NOMO-1 treated with DMSO at 0.1 percent for 48 hours (cell line): ENCODE measurements around the gene ABHD10.

ENCODE experiments used
- DNase-seq: peaks from one replicate; lab custom pipeline; 2025; ENCODE audit not compliant: unreplicated experiment; lab: John Stamatoyannopoulos, UW

Gene ABHD10

DNA sequence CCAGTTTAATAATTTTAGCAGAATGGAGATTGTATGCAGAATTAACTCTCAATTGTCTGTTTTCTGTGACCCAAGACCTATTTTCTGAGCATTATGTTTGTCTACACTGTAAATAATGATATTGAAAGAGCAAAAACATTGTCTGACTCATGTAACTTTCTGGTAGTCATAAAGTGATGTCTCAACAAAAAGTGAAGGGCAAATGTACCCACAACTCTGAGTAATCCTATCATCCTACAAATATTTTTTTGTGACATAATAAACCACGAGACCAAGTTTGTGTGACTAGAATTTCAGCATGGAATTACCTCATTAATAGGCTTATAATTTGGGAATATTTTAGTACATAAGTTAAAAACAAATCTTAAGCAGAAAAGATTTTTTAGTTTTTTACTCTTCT lies 15.4 kb upstream of the ABHD10 start:
- no peak for DNase-seq

DNA sequence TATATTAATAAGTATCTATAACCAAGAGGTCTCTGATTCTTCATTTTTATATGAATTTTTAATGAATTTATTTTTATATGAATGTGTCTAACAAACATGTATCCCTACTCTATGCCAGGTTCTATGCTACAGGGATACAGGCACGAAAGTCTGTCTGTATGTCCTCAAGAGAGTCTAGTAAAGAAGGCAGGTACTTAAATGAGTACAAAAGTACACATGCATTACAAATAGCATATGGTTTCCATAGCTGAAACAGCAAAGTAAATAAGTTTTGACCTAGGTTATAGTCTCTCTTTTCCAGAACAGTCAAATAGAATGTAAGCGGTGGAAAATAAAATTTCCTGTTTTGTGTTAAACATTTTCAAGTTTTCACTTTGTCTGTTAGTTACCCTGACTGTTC lies 13.3 kb upstream of the ABHD10 start:
- DNase-seq, result no peak

DNA sequence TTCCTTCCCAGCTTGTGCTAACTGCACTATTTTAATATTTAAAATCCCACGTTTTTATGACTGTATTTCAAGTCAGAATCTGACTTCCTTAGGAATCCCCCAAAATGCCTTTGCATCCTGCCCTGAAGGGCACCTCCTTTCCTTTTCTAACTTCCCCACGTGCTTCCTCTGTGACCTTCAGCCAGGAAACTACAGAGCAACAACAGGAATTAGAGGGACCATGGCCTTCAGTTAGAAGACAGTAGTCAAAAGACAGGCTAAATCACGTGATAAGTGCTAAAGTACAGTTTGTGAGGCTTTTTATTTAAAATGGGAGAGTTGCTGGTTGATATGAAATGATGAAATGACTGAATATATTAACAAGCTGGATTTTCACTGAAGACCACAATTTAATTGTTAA lies 11.8 kb upstream of the ABHD10 start:
- DNase-seq, result no peak

DNA sequence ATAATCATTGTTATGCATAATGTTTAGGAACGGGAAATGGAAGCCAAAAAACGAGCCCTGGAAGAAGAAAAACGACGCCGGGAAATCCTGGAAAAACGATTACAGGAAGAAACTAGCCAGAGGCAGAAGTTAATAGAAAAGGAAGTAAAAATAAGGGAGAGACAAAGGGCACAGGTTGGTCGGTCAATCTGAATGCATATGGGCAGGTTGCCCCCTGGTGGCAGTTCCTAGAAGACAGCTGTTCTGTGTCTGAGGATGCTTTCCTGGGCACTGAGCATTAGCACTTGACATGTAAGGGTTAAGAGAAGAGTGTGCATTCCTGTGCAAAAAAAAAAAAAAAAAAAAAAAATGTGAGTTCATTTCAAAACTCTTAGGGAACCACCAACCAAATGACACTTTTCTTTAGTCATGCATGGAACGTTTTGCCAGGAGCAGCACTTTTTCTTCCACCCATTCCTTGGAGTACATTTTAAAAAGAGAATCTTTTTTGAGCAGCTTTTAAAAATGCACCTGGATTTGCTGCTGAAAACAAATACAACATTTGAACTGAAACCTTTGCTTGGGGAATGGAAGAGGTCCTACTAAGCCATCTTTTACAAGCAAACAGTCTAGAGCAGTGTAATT lies 11.1 kb upstream of the ABHD10 start:
- DNase-seq, result peak; percentile 72

DNA sequence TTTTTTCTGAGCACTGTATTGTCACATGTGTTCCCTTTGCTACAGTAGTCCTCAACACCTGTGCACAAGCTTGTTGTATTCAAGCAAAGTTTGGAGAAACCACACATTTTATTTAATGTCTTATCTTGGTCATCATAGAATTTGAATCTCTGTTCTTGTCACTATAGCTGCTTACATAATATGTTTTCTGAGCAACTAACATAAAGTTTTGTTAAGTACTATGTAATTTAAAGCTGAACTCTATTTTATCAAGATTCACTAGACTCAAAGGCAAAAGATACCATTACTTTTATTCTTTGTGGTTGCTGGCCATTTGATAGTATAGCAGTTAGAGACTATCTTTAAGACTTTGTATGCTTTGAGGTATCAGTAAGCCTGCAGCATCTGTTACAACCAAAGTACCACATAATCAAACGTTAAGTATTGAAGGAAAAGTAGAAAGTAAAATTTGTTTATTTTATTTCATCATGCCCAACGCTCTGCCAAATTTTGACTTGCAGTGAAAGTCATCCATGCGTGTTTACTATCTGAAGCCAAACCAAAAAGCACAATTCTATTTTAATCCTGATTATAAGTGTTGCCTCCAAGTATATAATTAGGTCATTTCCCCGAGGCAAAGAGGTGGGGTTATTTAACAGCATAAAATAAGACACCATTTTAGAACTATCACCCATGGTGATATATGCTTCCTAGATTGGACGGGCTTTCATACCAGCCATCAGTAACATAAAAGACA lies 10.3 kb upstream of the ABHD10 start:
- DNase-seq, result no peak

DNA sequence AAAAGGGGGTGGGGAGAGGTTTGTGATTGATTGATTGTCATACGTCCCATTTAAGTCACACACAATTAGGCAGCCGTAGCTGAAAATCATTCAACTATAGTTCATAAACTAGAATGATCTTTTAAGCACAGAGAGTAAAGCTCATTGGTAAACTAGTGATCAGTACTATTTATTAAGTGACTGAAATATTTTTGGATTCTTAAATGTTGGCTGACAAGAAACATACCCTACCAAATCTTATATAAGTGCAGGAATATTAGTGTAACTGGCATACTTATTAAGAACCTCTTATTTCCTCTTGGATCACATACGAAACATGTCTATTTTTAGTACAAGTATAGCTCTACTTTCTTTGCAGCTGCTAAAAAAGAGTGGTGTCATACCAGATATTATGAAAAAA lies 8.4 kb upstream of the ABHD10 start:
- DNase-seq, result no peak

DNA sequence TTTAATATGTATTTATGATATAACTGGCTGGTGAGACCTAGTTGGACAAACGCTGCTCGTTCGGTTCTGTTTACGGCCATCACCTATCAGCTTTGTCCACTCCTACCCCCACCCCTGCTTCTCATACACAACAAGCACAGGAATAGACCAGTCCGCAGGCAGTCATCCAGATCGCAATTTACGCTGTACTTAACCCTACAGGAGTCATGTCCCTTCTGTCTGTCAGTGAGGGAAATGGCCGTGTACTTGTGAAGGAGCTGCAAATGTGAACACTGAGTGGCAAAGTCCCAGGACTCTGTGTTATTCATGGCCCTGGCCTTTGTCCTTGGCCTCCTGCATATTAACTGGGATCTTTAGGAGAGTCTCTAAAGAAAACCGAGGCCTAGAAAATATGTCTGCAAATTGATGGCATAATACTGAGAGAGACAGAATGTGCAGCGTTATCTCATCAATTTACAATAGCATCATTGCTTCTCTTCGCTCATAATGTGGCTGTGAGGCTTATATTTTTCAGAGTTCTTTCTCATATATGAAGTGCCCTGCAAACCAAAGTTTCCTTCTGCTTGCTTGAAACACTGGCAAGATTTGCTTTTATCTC lies 7.2 kb upstream of the ABHD10 start:
- DNase-seq, result no peak

DNA sequence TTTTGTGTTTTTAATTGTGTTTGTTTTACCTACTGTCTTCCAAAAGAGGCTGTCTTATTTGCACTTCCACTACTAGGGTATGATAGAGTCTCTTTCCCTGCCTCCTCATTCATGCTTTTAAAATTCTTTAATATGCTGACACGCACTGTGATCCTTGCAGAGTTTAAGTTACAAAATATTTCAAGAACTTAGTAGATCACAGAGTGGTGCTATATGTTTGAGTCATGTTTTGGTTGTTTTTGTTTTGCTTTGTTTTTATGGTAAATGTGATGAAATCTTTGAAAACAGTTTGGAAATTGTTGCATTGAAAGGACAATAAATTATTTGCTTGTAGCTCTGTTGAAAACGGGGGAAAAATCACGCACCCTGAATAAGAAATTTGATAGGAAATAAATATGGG lies 5.9 kb upstream of the ABHD10 start:
- DNase-seq, result no peak

DNA sequence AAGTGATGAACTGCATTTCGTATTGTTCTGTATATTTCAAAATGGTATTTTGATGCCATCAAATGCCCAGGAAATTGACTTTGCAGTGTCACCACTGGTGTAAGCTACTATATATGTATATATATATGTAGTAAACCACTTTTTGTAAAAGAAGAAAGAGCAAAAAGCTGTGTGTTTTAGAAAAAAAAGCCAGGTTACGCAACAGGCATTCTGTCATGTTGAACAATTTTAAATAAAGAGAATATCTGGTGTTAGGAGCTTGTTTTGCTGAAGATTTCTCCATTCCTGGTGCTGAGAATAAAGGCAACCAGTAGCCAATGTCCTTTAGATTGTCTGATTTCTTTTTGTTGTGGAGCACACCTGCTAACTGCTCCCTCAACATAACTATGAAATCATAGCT lies 3.7 kb upstream of the ABHD10 start:
- no peak for DNase-seq

DNA sequence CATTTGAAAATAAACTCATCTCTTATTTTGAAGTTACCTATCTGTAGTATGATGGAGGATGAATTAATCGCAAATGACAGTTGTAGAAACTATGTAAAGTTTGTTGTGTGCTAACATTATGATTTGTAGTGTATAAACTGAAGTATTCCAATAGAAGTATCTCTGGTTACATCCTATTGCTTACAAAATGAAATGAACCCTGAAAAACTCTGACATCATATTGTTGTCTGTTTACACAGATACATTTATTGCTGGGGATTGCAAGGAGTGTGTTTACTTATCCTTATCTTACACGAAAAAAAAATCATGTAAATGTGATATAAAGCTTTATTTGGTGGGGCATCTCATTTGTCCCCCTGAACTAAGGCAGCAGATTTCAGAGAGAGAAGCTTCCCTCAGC lies 2.6 kb upstream of the ABHD10 start:
- DNase-seq, result no peak

DNA sequence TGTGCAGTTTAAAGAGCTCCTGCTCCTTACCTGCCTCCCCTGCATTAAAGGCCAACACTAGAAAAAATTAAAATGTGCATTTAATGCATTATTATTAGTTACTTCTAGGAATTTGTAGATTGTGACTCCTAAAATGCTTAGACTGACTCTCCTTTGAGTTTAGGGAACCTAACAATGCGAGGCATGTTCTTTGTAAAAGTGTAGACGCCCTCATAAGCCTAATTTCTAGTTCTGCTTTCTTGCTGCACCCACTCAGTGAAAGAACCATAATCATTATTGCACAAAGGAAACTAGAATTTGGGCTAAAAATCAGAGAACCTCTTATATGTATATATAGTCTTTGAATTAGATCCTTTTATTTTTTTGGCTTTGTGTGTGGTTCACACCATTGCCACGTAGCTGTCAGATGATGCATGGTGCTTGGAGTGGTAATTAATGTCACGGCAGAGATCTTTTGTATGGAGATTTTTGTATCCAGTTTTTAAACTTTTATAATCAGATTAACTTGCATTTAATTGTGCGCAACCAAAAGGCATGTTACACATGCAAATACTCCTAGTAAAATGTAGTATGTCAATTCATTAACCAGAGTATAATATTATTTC lies 710 bp downstream of the ABHD10 start:
- peak; percentile 83 for DNase-seq

DNA sequence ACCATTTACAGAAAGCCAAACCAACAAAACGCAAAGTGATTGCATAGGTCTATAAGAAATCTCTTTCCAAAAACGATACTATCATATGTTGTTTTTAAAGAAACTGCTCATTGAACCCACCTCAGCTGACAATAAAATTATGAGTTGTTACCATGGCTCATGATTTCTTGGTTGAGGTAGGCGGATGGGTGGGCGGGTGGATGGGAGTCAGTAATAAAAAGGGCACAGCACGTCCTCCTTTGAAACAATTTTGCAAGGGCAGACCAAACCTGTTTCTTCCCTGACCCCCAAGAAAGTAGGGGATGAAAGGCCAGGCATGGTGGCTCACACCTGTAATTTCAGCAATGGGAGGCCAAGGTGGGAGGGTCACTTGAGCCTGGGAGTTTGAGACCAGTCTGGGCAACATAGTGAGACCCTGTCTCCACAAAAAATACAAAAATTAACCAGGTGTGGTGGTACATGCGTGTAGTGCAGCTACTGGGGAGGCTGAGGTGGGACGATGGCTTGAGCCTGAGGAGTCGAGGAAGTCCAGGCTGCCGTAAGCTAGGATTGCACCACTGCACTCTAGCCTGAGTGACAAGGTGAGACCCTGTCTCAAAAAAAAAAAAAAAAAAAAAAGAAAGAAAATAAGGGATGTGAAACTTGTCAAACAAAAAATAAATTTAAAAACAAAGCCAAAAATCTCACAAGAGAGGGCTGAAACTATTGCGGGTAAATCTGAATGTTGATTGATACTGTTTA lies 2.1 kb downstream of the ABHD10 start:
- DNase-seq, result no peak

DNA sequence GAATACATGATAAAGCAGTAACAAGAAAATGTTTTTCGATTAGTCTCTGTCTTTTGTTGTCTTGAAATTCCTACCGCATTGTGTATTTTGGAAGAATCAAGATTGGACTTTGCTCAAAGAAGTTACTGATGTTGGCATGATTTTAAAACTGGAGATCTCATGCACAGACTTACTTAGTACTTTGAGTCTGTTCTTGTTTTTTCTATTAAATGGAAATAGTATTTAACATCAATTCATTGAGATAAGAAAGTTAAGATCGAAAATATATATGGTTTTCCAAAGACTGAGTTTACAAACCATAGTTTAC lies 2.6 kb downstream of the ABHD10 start:
- no peak for DNase-seq

DNA sequence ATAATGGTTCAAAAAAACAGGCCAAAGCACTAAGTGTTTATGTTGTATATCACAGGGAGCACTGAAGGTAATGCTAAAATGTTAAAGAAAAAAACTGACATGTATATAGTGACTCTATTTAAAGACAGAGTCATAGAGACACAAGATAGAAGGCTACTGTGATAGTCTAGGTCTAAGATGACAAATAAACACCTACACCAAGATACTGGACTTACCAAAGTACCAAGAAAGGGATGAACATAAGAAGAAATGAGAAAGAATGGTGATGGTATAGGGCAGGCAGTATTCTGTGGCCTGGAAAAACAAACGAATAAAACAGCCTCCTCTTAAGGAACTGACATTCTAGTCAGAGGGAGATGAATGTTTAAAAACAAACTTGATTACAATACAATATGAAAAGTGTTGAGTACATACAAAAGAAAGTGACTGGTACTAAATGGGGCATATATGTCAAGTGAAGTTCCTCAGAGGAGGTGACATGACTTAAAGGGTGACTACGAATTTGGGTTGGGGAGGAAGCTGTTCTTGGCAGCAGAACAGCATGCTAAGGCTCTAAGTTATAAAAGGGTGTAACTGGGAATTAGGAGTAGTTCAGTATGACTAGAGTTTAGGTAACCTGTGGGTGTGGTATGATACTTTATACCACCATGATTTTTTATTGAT lies 5.9 kb downstream of the ABHD10 start:
- no peak for DNase-seq

DNA sequence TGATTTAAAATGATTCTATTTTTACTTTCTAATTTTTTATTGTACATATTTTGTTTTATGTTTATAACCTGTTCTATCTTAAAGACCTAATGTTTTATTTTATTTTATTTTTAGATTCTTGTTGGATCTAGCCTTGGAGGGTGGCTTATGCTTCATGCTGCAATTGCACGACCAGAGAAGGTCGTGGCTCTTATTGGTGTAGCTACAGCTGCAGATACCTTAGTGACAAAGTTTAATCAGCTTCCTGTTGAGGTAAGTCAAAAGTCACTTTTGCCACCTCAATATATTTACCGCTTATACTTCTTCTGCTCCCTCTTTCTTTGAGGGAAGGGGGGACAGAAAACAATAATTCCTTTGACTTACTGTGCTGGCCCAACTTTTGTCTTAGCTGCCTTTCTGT lies 8.0 kb downstream of the ABHD10 start:
- no peak for DNase-seq

DNA sequence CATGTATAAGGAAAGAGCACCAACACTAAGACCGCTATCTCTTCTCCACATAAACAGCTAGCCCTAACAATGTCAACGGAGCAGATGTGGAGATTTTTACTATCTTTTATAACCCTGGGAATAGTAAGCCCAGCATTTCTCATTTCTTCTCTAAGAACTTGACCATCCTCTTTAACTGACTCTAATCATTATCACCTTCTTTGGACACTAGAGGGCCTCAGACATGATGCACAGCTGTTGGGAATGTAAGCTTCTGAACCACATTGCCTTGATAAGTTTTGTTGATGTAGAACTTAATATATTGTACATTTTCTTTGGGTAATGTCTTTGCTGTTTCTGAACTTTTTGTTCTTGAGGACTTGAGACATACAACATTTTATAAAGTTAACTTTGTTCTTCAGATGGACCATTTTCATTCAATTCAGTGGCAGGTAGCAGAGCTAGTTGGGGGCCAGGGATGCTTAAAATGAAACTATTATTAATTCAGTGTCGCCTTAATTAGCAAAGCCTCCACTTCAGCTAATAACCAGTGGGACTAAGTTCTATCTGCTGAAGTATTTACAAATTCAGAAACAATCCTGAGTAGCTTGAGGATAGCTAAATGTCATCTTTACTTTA lies 10.3 kb downstream of the ABHD10 start:
- DNase-seq, result peak; percentile 53

DNA sequence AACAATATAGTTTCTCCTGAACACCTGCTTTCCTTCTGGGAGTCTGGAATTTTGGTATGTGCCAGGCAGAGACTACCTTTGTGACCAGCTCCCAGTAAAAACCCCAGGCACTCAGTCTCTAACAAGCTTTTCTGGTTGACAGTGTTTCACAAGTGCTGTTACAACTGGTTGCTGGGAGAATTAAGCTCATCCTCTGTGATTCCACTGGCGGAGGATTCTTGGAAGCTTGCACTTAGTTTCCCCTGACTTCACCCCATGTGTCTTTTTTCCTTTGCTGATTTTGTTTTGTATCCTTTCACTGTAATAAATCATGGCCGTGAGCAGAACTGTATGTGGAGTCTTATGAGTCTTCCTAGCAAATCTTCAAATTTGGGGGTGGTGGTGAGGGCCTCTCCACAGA lies 14.2 kb downstream of the ABHD10 start:
- DNase-seq, result no peak

DNA sequence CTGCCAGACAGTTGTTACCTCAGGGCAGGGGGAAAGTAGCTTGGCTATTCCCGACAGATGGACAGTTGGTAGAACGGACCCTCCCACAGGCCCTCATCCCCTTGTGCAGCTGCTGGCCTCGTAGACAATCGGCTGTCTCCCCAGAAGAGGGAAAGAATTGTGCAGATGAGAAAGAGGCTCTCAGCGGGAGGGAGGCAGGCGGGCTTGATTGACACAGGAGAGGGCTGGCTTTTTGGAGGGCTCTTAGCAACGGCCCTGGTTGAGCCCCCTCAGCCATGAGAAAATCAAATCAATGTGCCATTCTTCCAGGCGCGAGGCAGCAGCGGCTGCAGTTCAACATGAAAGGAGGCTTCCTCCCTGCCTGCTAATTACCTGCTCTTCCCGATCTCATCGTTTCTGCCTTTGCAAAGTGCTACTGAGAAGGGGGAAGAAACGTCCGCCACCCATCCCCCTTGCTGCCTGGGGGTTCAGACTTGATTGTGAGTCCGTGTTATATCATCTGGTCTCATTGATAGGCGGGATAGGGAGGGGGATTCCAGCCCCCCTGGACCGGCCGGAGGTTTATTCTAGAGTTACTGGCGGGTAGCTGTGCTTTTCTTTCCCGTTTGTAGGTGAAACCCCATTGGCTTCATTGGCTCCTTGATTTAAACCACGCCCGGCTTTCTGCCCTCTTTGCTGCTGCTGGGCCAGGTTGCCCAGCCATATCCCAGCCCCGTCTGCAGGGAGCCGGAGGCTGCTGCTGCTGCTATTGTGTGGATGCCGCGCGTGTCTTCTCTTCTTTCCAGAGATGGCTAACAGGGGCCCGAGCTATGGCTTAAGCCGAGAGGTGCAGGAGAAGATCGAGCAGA lies 20.0 kb downstream of the ABHD10 start, which contains the start of gene TAGLN3:
Gene TAGLN3 (plus strand): TSS at position 287 of the 848 bp plus-strand sequence. CDS start 501 bp downstream, at position 788.
- DNase-seq, result no peak

DNA sequence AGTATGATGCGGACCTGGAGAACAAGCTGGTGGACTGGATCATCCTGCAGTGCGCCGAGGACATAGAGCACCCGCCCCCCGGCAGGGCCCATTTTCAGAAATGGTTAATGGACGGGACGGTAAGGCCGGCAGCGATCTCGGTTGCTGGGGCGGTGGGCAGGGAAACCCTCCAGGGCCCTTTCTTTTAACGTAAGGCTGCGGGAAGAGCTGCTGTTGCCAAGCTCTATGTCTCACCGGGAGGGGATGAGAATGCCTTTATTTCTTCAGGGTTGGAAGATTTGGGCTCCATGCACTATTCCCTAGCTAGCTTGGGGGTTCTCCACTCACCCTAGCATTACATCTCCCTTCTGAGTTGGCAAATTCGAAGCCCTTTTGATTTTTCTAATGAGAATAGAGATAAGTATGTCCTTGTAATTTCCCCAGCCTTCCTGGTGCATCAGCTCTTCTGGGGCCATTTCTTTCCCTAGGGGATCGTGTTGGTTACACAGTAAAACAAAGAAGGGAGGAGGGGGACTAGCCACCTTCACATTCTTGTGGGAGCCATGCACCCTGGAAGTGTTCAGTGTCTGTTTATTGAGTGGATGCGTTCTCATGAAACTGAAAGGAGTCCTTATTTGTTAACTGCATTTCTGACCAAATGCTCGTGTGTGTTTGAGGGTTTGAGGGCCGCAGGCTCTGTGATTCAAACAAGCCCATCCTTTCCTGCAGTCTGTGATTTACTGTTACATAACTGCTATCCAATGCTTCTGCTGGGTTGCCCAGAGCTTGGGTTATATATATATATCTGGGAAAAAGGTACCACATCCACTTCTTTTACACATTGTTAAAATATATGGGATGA lies 20.9 kb downstream of the ABHD10 start:
- DNase-seq, result no peak
